ENCODE measurements around the gene NOSIP.

GRCh38 chr19:49624967-49625910, 44.9 kb upstream of the NOSIP start:
- TF ChIP-seq CTCF (IDR thresholded peaks at IDR 0.05) (no peak), POLR2A (IDR thresholded peaks at IDR 0.05) (no peak)
